T-helper 17 cell (primary cell): ENCODE data around the gene OR2S2. TPM values are rescaled to one million over a fixed set of nuclear protein-coding genes. Genes with fewer than 3 reads are reported as not detected.
"Not testable (repeated sequence)": the region's sequence is repeated elsewhere in the genome, so short reads cannot be mapped to it uniquely, and the experiment has no call there.

ENCODE experiments used
- ATAC-seq: fragments of 150-1000 bp; cut with Tn5 transposase; 2 replicates; pipeline ENCODE4 v1.10.0; 2021; ENCODE audit warnings: mild to moderate bottlenecking, moderate library complexity
- DNase-seq, 3 donors: peaks; one replicate each; pipeline versions ENCODE4 v3.0.0 to v3.0.0-alpha.2; 2020 to 2021
- H3K9me3 ChIP-seq: one replicate; pipeline ENCODE4 v1.7.0; 2013; ENCODE audit warnings: low read length, mild to moderate bottlenecking; ENCODE audit not compliant: control insufficient read depth, poor library complexity, severe bottlenecking
- H3K27ac Mint-ChIP-seq: one replicate; pipeline ENCODE4 v1.8.0; 2022; ENCODE audit warnings: mild to moderate bottlenecking, moderate library complexity, mixed read lengths
- H3K27me3 Mint-ChIP-seq: one replicate; pipeline ENCODE4 v1.8.0; 2022; ENCODE audit warnings: mixed read lengths
- H3K36me3 Mint-ChIP-seq: one replicate; pipeline ENCODE4 v1.8.0; 2022; ENCODE audit warnings: low read depth, mixed read lengths
- H3K4me1 Mint-ChIP-seq: one replicate; pipeline ENCODE4 v1.8.0; 2022; ENCODE audit warnings: mild to moderate bottlenecking, mixed read lengths
- H3K4me3 Mint-ChIP-seq: one replicate; pipeline ENCODE4 v1.8.0; 2022; ENCODE audit warnings: mild to moderate bottlenecking, moderate library complexity, mixed read lengths
- total RNA-seq, 4 donors: library from RNA in 2 of 4; stranded (reverse) in 2 of 4; gene quantifications; one replicate each; pipeline ENCODE4 v1.2.3 and lab custom pipeline; 2022 to 2026

The OR2S2 gene
- total RNA-seq, 2 donors from 2014 or later: not detected

GRCh38 chr9:35919212-35920008 is 38.5 kb downstream of the OR2S2 start:
- DNase-seq (no peak), ATAC-seq (no peak)
- H3K9me3 ChIP-seq: no peaks in the 10 kb centered on the region
- H3K27me3 Mint-ChIP-seq: no peaks in the 10 kb centered on the region
- H3K27ac Mint-ChIP-seq: no peak overlapping the region
- H3K4me3 Mint-ChIP-seq: no peak overlapping the region
- H3K4me1 Mint-ChIP-seq: peaks cover 3% of the 10 kb centered on the region
- no peaks in the 10 kb centered on the region for H3K36me3 Mint-ChIP-seq

GRCh38 chr9:35918780-35919179 is 39.2 kb downstream of the OR2S2 start:
- no peaks in the 10 kb centered on the region for H3K36me3 Mint-ChIP-seq
- H3K4me1 Mint-ChIP-seq: no peaks in the 10 kb centered on the region
- no peak overlapping the region for H3K27ac Mint-ChIP-seq
- H3K9me3 ChIP-seq: no peaks in the 10 kb centered on the region
- DNase-seq (no peak), ATAC-seq (no peak)
- H3K27me3 Mint-ChIP-seq: no peaks in the 10 kb centered on the region
- no peak overlapping the region for H3K4me3 Mint-ChIP-seq

GRCh38 chr9:35917261-35917660 is 40.7 kb downstream of the OR2S2 start:
- no peaks in the 10 kb centered on the region for H3K9me3 ChIP-seq
- Mint-ChIP-seq H3K27ac (peak overlapping the region; percentile 68), H3K27me3 (no peaks in the 10 kb centered on the region), H3K4me1 (peaks cover 4% of the 10 kb centered on the region), H3K36me3 (no peaks in the 10 kb centered on the region), H3K4me3 (no peak overlapping the region)
- ATAC-seq (no peak), DNase-seq (no peak)

- Mint-ChIP-seq H3K4me3 (no peak overlapping the region), H3K27me3 (no peaks in the 10 kb centered on the region), H3K4me1 (peaks cover 15% of the 10 kb centered on the region), H3K27ac (no peak overlapping the region), H3K36me3 (no peaks in the 10 kb centered on the region)
- H3K9me3 ChIP-seq: no peaks in the 10 kb centered on the region
- DNase-seq: no peak
- ATAC-seq: no peak
Observed at GRCh38 chr9:35915681-35916294, 42.2 kb downstream of the OR2S2 start.

DNA sequence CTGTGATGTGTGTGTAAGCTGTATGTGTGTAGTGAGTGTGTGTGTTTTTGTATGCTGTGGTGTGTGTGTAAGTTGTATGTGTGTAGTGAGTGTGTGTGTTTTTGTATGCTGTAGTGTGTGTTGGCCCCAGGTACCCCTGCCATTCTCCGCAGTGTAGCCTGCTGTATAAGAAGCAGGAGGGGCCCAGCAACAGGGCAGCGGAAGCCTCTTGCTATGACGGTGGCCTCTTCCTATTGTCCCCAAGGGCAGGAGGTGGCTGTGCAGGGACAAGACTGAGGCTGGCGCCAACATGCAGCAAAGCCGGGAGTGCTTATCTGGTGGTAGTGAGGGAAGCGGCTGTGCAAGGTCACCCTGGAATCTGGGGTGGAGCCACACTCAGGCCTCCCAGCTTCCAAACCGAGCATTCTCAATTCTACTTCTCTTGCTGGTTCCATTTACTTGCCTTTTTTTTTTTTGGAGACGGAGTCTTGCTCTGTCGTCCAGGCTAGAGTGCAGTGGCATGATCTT is 43.6 kb downstream of the OR2S2 start:
- Mint-ChIP-seq H3K36me3 (no peaks in the 10 kb centered on the region), H3K4me1 (peaks cover 25% of the 10 kb centered on the region), H3K4me3 (no peak overlapping the region), H3K27me3 (no peaks in the 10 kb centered on the region), H3K27ac (no peak overlapping the region)
- ATAC-seq: peak; percentile 23
- no peak for DNase-seq
- H3K9me3 ChIP-seq: no peaks in the 10 kb centered on the region

GRCh38 chr9:35913429-35913828 is 44.5 kb downstream of the OR2S2 start:
- H3K36me3 Mint-ChIP-seq, H3K27me3 Mint-ChIP-seq, DNase-seq, ATAC-seq, H3K9me3 ChIP-seq, H3K4me3 Mint-ChIP-seq, H3K27ac Mint-ChIP-seq: not testable (repeated sequence)
- peaks cover 35% of the 10 kb centered on the region for H3K4me1 Mint-ChIP-seq

DNA sequence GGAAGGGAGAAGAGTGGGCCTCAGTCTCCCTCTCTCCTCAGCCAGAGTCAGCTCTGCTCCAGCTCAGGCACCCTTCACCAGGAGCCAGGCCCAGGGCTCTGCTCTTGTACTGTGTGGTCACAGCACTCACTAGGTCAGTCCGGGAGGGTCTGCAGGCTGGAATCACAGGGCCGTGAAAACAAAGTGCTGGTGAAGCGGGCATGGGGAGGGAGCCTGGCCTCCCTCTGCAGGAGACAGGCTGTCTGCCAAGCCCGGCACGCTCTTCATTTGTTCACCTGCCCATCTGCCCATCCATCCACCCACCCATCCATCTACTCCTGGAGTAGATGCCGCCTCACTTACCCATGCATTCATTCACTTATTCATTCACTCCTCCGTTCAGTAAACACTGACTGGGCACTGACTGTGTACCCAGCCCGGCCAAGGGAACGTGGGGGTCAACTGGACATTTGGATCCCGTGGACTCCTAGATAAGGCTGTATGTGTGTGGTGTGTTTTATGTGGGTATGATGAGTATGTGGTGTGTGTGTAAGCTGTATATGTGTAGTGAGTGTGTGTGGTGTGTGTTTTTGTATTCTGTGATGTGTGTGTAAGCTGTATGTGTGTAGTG is 45.1 kb downstream of the OR2S2 start:
- ATAC-seq: no peak

GRCh38 chr9:35911690-35912089 is 46.3 kb downstream of the OR2S2 start:
- Mint-ChIP-seq H3K4me1 (peaks cover 43% of the 10 kb centered on the region), H3K27me3 (no peaks in the 10 kb centered on the region), H3K36me3 (no peaks in the 10 kb centered on the region), H3K27ac (no peak overlapping the region), H3K4me3 (peak overlapping the region; percentile 49)
- DNase-seq (no peak), ATAC-seq (no peak)
- H3K9me3 ChIP-seq: no peaks in the 10 kb centered on the region

More for the DNA sequence above, 45.1 kb downstream of the OR2S2 start:
- no peaks in the 10 kb centered on the region for H3K27me3 Mint-ChIP-seq
- no peak for DNase-seq
- peaks cover 35% of the 10 kb centered on the region for H3K4me1 Mint-ChIP-seq
- no peaks in the 10 kb centered on the region for H3K9me3 ChIP-seq
- H3K36me3 Mint-ChIP-seq: no peaks in the 10 kb centered on the region
- no peak overlapping the region for H3K4me3 Mint-ChIP-seq
- H3K27ac Mint-ChIP-seq: no peak overlapping the region

DNA sequence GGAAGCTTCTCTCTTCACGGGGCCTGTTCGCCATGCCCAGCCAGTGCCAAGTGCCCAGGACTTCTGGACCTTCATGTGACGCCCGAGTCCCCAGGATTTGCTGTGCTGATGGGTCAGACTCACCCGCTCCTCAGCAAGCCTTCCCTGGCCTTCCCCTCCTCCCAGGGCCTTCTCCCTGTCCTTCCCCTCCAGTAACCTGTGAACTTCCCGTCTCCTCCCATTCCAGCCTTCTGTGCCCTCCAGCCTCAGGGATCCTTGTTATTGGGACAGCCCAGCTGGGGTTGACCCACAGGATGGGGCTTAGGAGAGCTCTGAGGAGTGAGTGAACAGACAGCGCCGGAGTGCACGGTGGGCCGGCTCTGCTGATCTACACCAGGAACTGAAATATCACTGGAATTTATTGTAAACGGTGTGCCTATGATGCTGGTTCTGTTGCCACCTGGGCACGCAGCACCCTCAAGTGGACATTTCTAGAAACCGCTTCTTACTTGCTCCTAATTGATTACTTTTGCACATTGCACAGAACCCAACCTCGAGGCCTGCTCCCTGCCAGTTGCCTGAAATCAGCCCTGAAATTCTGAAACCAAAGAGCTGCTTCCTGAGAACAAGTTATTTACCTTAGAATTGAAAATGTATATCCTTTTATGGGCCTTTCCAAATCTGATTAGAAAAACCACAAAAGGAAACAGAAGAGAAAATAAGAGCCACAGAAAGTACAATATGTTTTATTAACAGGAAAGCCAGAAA is 47.2 kb downstream of the OR2S2 start:
- Mint-ChIP-seq H3K4me3 (peak overlapping the region; percentile 87), H3K36me3 (no peaks in the 10 kb centered on the region), H3K27me3 (no peaks in the 10 kb centered on the region), H3K27ac (peak overlapping the region; percentile 96), H3K4me1 (peaks cover 45% of the 10 kb centered on the region)
- peak; percentile 82 for ATAC-seq
- H3K9me3 ChIP-seq: no peaks in the 10 kb centered on the region
- DNase-seq: no peak

- H3K4me3 Mint-ChIP-seq: no peak overlapping the region
- H3K27me3 Mint-ChIP-seq: no peaks in the 10 kb centered on the region
- DNase-seq: no peak
- no peaks in the 10 kb centered on the region for H3K9me3 ChIP-seq
- H3K27ac Mint-ChIP-seq: peak overlapping the region; percentile 96
- no peaks in the 10 kb centered on the region for H3K36me3 Mint-ChIP-seq
- no peak for ATAC-seq
- peaks cover 46% of the 10 kb centered on the region for H3K4me1 Mint-ChIP-seq
Observed at GRCh38 chr9:35909687-35910612, 48.0 kb downstream of the OR2S2 start.

- ATAC-seq: no peak
- no peaks in the 10 kb centered on the region for H3K36me3 Mint-ChIP-seq
- H3K27ac Mint-ChIP-seq: peak within 1 kb of the TSS; percentile 96
- peak within 1 kb of the TSS; percentile 53 for H3K4me3 Mint-ChIP-seq
- DNase-seq: no peak
- peaks cover 47% of the 10 kb centered on the region for H3K4me1 Mint-ChIP-seq
- H3K27me3 Mint-ChIP-seq: no peaks in the 10 kb centered on the region
- no peaks in the 10 kb centered on the region for H3K9me3 ChIP-seq
Observed at GRCh38 chr9:35909274-35909673, 48.7 kb downstream of the OR2S2 start, which contains the start of gene SPAAR. TSS of gene SPAAR (plus strand) at chr9:35909490. CDS start at chr9:35910464, 974 bp downstream.

GRCh38 chr9:35908504-35909125 is 49.3 kb downstream of the OR2S2 start:
- H3K4me1 Mint-ChIP-seq: peaks cover 47% of the 10 kb centered on the region
- no peaks in the 10 kb centered on the region for H3K9me3 ChIP-seq
- DNase-seq (no peak), ATAC-seq (no peak)
- H3K36me3 Mint-ChIP-seq: no peaks in the 10 kb centered on the region
- peak overlapping the region; percentile 96 for H3K27ac Mint-ChIP-seq
- H3K27me3 Mint-ChIP-seq: no peaks in the 10 kb centered on the region
- peak overlapping the region; percentile 53 for H3K4me3 Mint-ChIP-seq
